Fibroblast of peridontal ligament (primary cell): Measurements from ENCODE around the gene HOXB1.
"Not testable (repeated sequence)": the region's sequence is repeated elsewhere in the genome, so short reads cannot be mapped to it uniquely, and the experiment has no call there.

ENCODE experiments used
- DNase-seq: peaks from one replicate; pipeline ENCODE4 v3.0.0-alpha.2; 2010; ENCODE audit errors: extremely low read depth

HOXB1 gene

DNA sequence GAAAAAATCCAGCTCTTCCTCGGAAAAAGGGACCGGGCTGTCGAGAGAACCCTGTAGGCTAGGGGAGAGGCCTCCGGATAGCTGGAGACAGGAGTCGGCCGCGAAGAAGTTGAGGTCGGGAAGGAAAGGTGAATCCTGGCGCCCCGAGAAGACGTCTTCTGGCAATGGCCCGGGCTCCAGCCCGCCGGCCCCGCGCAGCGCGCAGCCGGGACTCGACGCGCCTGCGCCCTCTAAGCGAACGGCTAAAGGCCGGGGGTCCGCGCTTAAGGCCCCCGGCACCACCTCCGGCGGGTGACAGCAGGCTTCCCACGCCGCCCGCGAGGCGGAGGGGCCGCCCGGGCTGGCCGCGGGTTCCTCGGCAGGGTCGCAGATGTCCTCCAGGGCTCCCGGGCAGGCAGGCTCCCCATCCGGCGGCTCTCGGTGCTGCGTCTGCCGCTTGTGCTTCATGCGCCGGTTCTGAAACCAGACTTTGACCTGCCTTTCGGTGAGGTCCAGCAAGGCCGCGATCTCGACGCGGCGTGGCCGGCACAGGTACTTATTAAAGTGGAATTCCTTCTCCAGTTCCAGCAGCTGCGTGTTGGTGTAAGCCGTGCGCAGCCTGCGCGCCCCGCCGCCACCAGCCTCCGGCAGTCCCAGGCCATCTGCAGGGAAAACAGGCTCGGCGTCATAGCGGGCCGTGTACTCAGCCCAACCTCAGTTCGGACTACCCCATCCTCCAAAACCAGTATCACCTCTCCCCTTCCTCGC, 12.5 kb upstream of the HOXB1 start:
- DNase-seq: peak; percentile 6

DNA sequence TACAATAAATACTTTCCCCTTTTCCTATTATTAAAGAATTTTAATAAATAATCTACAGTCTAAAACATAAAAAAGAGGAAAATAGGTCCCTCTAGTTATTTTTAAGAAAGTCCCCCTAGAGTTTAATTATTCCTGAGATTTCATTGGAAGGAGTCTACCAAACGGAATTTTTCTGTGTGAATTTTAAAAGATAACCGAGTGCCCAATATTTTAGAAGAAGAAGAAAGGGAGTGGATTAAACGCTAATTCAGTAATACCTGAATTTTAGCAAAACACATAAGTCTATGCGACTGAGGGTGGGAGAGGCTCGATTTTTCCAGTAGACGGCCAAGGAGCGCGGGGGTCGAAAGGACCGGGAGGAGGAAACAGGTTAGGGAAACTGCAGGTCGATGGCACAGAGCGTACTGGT, 11.9 kb upstream of the HOXB1 start:
- no peak for DNase-seq

GRCh38 chr17:48542114-48542656, 11.4 kb upstream of the HOXB1 start:
- no peak for DNase-seq

DNA sequence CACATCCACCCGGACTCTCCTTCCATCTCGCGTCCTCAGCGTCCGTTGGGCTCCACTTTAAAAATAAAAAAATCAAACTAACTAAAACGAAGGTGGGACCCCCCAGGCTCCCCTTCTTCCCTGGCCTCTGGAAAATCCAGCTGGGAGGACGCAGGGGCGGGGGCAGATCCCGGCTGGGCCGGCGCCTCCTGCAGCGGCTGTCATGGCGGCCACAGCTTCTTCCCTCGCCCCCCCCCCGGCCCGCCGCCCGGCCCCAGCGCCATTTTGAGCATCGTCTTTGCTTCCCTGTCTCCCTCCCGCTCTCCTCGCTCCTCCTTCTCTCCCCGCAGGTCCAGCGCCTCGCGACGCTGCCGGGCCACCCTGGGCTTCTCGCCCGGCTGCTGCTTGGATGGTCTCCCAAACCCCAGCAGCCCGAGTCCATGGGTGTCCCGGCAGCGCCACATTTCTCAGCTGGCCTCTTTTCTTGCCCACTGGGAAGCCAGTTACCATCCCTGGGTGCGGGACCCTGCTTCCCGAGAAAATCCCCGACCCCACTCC, 10.8 kb upstream of the HOXB1 start:
- no peak for DNase-seq

GRCh38 chr17:48541036-48541576, 10.3 kb upstream of the HOXB1 start:
- no peak for DNase-seq

GRCh38 chr17:48540213-48540612, 9.4 kb upstream of the HOXB1 start:
- no peak for DNase-seq

DNA sequence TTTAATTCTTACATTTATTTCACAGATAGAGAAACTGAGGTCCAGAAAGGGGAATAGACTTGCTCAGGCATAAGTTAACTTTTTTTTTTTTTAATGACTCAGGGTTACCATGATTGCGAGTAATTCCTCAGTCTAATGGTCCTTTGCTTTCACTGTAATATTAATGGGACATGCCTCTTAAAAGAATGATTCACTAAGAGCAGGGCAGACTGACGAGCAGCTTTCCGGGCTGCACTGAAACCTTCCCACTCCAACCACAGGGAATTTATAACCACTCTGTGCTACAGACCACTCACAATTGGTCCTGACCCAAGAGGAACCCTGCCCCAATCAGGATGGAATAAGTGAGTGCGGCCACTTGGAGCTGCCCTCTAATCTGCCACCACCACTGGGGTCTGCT, 8.4 kb upstream of the HOXB1 start:
- DNase-seq: no peak

DNA sequence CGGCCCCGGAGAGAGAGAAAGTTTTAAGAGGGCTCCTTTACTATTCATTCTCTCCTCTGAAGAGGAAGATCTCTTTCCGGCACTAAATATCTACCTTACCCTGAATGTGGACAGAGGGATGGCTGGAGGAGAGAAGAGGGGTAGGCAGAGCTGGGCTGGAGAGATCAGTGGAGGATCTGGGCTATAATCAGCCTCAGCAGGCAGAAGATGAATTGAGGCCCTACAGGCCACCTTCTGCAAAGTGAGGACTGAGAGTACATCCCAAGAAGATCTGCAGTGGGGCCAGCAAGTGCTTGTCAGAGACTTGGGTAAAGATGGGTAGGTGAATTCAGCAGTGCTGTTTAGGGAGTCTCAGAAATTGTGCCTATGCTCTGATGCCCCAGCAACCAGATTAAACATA, 6.5 kb upstream of the HOXB1 start:
- DNase-seq: no peak

GRCh38 chr17:48535793-48536559, 5.2 kb upstream of the HOXB1 start:
- DNase-seq: not testable (repeated sequence)

GRCh38 chr17:48532261-48532660, 1.4 kb upstream of the HOXB1 start:
- DNase-seq: no peak

GRCh38 chr17:48530208-48530886, 464 bp downstream of the HOXB1 start:
- DNase-seq: no peak

DNA sequence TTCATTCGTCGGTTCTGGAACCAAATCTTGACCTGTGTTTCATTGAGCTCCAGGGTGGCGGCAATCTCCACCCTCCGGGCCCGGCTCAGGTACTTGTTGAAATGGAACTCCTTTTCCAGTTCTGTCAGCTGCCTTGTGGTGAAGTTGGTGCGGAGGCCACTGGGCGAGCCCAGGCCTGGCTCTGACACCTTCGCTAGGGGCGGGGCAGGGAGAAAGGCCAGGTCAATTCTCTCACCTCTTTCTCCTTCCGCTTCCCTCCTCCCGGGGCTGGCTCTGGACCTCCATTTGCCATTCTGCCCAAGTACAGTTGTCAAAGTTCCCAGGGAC, 1.2 kb downstream of the HOXB1 start:
- DNase-seq: no peak

- no peak for DNase-seq
These were observed 1.7 kb downstream of the HOXB1 start for GRCh38 chr17:48528936-48529682.

GRCh38 chr17:48528153-48528935, 2.5 kb downstream of the HOXB1 start:
- no peak for DNase-seq

- DNase-seq: no peak
These were observed 3.3 kb downstream of the HOXB1 start for GRCh38 chr17:48527547-48527932.

- no peak for DNase-seq
These were observed 3.9 kb downstream of the HOXB1 start for GRCh38 chr17:48526608-48527546.

DNA sequence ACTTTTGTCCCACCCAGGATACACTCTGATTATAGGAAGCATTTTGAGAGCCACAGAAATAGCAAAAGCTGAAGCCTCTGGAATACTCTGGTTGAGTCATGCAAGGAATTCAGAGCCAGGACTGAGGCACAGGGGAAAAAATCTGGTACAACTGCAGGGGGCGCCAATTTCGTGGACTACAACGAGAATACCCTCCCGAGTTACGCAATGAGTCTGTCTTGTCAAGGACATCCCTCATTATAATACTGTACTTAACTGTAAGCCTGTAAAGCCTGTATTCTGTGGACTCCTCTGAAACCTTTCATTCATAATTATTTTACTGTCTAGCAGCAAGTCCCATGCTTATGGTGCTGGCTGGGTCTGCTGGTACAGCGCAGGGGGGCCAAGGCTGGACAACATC, 7.8 kb downstream of the HOXB1 start:
- DNase-seq: no peak

GRCh38 chr17:48522031-48522653, 8.7 kb downstream of the HOXB1 start:
- no peak for DNase-seq

- DNase-seq: no peak
These were observed 10.2 kb downstream of the HOXB1 start for GRCh38 chr17:48520631-48521079.
